D721Med (cell line): ENCODE data around the gene ARHGAP26.
"Not testable (repeated sequence)": the region's sequence is repeated elsewhere in the genome, so short reads cannot be mapped to it uniquely, and the experiment has no call there.

Source experiments
- DNase-seq: peaks from one replicate; pipeline ENCODE4 v3.0.0; 2011; ENCODE audit warnings: low spot score; ENCODE audit not compliant: insufficient read length
- FAIRE-seq: peaks from 2 replicates; lab custom pipeline; 2011; peaks lifted over from hg19 to GRCh38; lab: Jason Lieb, UNC
- TF ChIP-seq, protein P1 (sequence below): IDR thresholded peaks from 2 replicates; pipeline ENCODE4 v1.5.1; 2012; ENCODE audit warnings: mild to moderate bottlenecking, control low read depth; ENCODE audit not compliant: insufficient read depth; ENCODE audit errors: missing control alignments

The ARHGAP26 gene

GRCh38 chr5:143111799-143112198, 341.6 kb downstream of the ARHGAP26 start:
- no peak for DNase-seq
- TF ChIP-seq, protein P1, sequence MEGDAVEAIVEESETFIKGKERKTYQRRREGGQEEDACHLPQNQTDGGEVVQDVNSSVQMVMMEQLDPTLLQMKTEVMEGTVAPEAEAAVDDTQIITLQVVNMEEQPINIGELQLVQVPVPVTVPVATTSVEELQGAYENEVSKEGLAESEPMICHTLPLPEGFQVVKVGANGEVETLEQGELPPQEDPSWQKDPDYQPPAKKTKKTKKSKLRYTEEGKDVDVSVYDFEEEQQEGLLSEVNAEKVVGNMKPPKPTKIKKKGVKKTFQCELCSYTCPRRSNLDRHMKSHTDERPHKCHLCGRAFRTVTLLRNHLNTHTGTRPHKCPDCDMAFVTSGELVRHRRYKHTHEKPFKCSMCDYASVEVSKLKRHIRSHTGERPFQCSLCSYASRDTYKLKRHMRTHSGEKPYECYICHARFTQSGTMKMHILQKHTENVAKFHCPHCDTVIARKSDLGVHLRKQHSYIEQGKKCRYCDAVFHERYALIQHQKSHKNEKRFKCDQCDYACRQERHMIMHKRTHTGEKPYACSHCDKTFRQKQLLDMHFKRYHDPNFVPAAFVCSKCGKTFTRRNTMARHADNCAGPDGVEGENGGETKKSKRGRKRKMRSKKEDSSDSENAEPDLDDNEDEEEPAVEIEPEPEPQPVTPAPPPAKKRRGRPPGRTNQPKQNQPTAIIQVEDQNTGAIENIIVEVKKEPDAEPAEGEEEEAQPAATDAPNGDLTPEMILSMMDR = no peak
- FAIRE-seq = no peak

GRCh38 chr5:143113461-143113860, 343.3 kb downstream of the ARHGAP26 start:
- DNase-seq (no peak), FAIRE-seq (no peak)
- TF ChIP-seq, protein P1 = no peak

DNA sequence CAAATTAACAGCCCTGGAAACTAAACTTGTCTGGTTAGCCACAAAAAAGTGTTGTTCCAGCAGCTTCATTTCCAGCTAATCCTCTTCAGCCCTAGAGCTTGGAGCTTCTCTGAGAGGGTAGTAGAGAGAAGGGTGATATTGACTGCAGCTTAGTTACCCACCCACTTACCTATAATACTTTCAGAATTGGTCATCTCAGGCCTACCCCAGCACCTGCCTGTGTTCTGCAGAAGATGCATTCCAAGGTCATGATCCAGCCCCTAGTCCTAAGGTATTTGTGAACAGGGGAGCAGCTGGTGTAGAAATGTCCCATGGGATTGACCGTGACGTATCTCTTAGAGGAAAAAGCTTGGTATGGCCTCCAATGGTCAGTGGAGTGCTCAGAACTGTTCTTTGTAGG, 344.3 kb downstream of the ARHGAP26 start:
- TF ChIP-seq, protein P1 = no peak
- FAIRE-seq (no peak), DNase-seq (no peak)

DNA sequence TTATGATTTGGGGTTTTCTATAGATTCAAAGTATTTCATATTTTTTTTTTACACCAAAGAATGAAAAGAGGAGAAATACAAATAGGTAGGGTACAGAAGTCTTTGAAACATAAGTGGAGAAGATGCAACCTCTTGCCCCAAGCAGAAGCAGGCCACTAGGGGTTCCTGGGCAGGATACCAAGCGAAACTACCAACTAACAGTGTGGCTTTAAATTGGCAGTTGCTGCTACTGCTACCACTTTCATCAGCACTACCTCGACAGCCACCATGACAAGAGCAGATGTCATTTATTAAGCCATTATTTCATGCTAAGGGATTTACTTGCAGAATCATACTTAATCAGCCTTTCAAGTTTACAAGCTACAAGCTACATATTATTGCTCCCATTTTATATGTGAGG, 345.2 kb downstream of the ARHGAP26 start:
- DNase-seq (no peak), FAIRE-seq (no peak)
- TF ChIP-seq, protein P1 = no peak

GRCh38 chr5:143116814-143117213, 346.6 kb downstream of the ARHGAP26 start:
- DNase-seq = no peak
- TF ChIP-seq, protein P1 = no peak
- no peak for FAIRE-seq

DNA sequence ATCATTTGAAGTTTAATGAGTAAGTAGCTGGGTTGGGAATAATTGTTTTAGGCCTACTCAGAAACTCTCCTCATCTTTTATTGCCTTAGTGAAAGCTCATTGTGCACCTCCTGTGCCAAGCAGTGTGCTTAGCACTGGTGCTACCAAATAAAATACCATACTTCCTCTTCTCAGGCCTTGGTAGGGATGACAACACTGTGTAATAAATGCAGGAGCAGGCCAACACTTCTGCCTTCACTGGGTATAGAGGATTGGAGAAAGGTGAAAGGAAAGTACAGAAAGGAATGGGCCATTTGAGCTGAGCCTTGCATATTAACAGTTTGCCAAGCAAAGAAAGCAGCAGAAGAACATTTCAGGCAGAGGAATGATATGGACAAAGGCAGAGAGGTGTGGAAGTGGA, 347.6 kb downstream of the ARHGAP26 start:
- no peak for FAIRE-seq
- TF ChIP-seq, protein P1 = no peak

DNA sequence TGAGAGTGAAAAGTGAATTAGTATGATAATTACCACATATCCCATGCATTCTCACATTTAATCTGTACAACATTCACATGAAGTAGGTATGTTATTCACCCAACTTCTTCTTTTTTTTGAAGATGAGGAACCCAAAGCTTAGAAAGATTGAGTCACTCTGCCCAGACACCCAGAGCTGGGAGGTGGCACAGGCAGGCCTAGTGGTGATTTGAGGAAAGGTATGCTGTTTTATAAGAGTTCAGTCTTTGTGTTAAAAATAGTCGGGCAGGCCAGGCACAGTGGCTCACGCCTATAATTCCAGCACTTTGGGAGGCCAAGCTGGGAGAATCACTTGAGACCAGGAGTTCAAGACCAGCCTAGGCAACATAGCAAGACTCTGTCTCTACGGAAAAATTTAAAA, 348.0 kb downstream of the ARHGAP26 start:
- DNase-seq (no peak), FAIRE-seq (no peak)
- TF ChIP-seq, protein P1 = no peak

More for the DNA sequence above, 347.6 kb downstream of the ARHGAP26 start:
- no peak for DNase-seq

DNA sequence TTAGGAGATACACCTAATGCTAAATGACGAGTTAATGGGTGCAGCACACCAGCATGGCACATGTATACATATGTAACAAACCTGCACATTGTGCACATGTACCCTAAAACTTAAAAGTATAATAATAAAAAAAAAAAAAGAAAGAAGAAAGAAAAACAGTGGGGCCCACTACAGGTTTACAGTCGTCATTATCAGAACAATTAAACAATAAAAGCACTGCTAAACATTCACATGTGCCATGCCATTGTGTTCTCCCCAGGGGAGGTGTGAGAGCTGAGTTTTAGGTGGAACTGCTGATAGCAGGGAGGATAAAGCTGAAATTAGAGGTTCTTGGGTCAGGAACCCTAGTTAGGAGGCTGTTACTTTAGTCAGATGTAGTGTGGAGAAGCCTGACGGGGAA, 348.6 kb downstream of the ARHGAP26 start:
- not testable (repeated sequence) for FAIRE-seq, DNase-seq
